B cell (primary cell): ENCODE measurements around the gene FURIN. TPM values are rescaled to one million over a fixed set of nuclear protein-coding genes. Genes with fewer than 3 reads are reported as not detected.

ENCODE experiments used
- ATAC-seq: fragments of 200-7000 bp; cut with Tn5 transposase; one replicate; pipeline ENCODE4 v1.10.0; 2021; ENCODE audit warnings: low read depth, mild to moderate bottlenecking, moderate number of reproducible peaks, moderate library complexity
- CTCF ChIA-PET: fragments of 350-600 bp; sonication (Branson Sonifier 250); formaldehyde crosslinking; loops from one replicate; lab custom pipeline; 2021; ENCODE audit warnings: antibody characterized with exemption, inconsistent platforms; lab: Charles Lee
- POLR2A ChIA-PET: fragments of 350-600 bp; sonication (Branson Sonifier 250); formaldehyde crosslinking; loops from one replicate; lab custom pipeline; 2021; ENCODE audit warnings: antibody characterized with exemption; lab: Charles Lee
- DNase-seq: peaks from one replicate; pipeline ENCODE4 v3.0.0; 2013
- H2AFZ ChIP-seq: 2 replicates; pipeline ENCODE4 v1.6.1; 2012; ENCODE audit warnings: mild to moderate bottlenecking, low read depth, low read length; ENCODE audit not compliant: insufficient read depth, poor library complexity, severe bottlenecking
- H3K27ac ChIP-seq, 2 donors: 1 replicate in 1 of 2; 2 replicates in 1 of 2; pipeline ENCODE4 v1.5.1; 2012 to 2013; ENCODE audit warnings: low read length in 2 of 2, mild to moderate bottlenecking in 2 of 2, moderate library complexity in 1 of 2
- H3K27me3 ChIP-seq, 4 experiments: fragments of 200-600 bp in 1 of 4; sonication (generic) in 1 of 4; replicated peaks in 1 of 4; 1 replicate in 2 of 4; 2 replicates in 2 of 4; pipeline versions ENCODE4 v1.6.1 to v1.7.0; 2013 to 2016; ENCODE audit warnings: low read length in 3 of 4, mild to moderate bottlenecking in 2 of 4, mixed read lengths in 1 of 4, moderate library complexity in 1 of 4; ENCODE audit not compliant: insufficient read depth in 4 of 4, control insufficient read depth in 3 of 4; ENCODE audit errors: control extremely low read depth in 1 of 4
- H3K36me3 ChIP-seq, 2 experiments: replicated peaks in 1 of 2; 1 replicate in 1 of 2; 2 replicates in 1 of 2; pipeline versions ENCODE4 v1.6.1 to v1.7.1; 2013; ENCODE audit warnings: low read length in 1 of 2; ENCODE audit not compliant: insufficient read depth in 2 of 2, control insufficient read depth in 1 of 2; ENCODE audit errors: control extremely low read depth in 1 of 2, extremely low read depth in 1 of 2
- H3K4me1 ChIP-seq, 2 donors: fragments of 200-600 bp in 1 of 2; sonication (generic) in 1 of 2; 1 replicate in 1 of 2; 2 replicates in 1 of 2; pipeline versions ENCODE4 v1.5.1 to v1.6.1; 2013 to 2017; ENCODE audit warnings: low read length in 2 of 2; ENCODE audit not compliant: control insufficient read depth in 2 of 2, insufficient read depth in 2 of 2
- H3K4me2 ChIP-seq: replicated peaks from 2 replicates; pipeline ENCODE3; 2012; ENCODE audit warnings: mild to moderate bottlenecking, low read depth, low read length; ENCODE audit not compliant: poor library complexity, severe bottlenecking
- H3K4me3 ChIP-seq, 5 experiments: fragments of 200-600 bp in 1 of 5; sonication (generic) in 1 of 5; 1 replicate in 3 of 5; 2 replicates in 2 of 5; pipeline versions ENCODE4 v1.5.1 to v1.7.0; 2011 to 2016; ENCODE audit warnings: low read length in 4 of 5, mild to moderate bottlenecking in 4 of 5, low read depth in 2 of 5, control low read depth in 1 of 5, moderate library complexity in 1 of 5; ENCODE audit not compliant: insufficient read depth in 1 of 5; ENCODE audit errors: control extremely low read depth in 1 of 5, extremely low read depth in 1 of 5
- H3K79me2 ChIP-seq: fragments of 200-600 bp; sonication (generic); one replicate; pipeline ENCODE4 v1.6.0; 2016; ENCODE audit warnings: low read length; ENCODE audit not compliant: control insufficient read depth, insufficient read depth
- H3K9ac ChIP-seq: fragments of 200-600 bp; sonication (generic); 2 replicates; pipeline ENCODE4 v1.6.1; 2017; ENCODE audit warnings: mild to moderate bottlenecking, low read length, moderate library complexity
- H3K9me3 ChIP-seq, 3 donors: one replicate each; pipeline versions ENCODE4 v1.6.1 to v1.7.1; 2013; ENCODE audit warnings: low read length in 2 of 3; ENCODE audit not compliant: control insufficient read depth in 2 of 3, insufficient read depth in 1 of 3; ENCODE audit errors: control extremely low read depth in 1 of 3
- H4K20me1 ChIP-seq: 2 replicates; pipeline ENCODE4 v1.6.0; 2012; ENCODE audit warnings: mild to moderate bottlenecking, low read length; ENCODE audit not compliant: insufficient read depth, control insufficient read depth, poor library complexity, severe bottlenecking
- H3K27ac Mint-ChIP-seq: one replicate; pipeline ENCODE4 v1.8.0; 2021; ENCODE audit warnings: mixed read lengths
- H3K27me3 Mint-ChIP-seq: one replicate; pipeline ENCODE4 v1.8.0; 2021; ENCODE audit warnings: mixed read lengths
- H3K4me1 Mint-ChIP-seq: one replicate; pipeline ENCODE4 v1.8.0; 2021; ENCODE audit warnings: mixed read lengths
- H3K4me3 Mint-ChIP-seq: one replicate; pipeline ENCODE4 v1.8.0; 2021; ENCODE audit warnings: mixed read lengths
- H3K9me3 Mint-ChIP-seq: one replicate; pipeline ENCODE4 v1.8.0; 2022; ENCODE audit warnings: mixed read lengths; ENCODE audit not compliant: insufficient read depth
- EZH2 ChIP-seq: IDR thresholded peaks from 2 replicates; pipeline ENCODE4 v1.6.1; 2012; ENCODE audit warnings: borderline replicate concordance, low read depth, mild to moderate bottlenecking, moderate library complexity, low read length; ENCODE audit not compliant: insufficient read depth, poor library complexity, severe bottlenecking
- WGBS: methylation state at CpG from one replicate; pipeline ENCODE4 v1.1.5; 2013; ENCODE audit warnings: missing lambda C conversion rate; ENCODE audit not compliant: insufficient coverage; 5-methylcytosine and 5-hydroxymethylcytosine counted together
- intact Hi-C: fragments of 100-400 bp; cut with micrococcal nuclease; formaldehyde crosslinking; loops from one replicate; pipeline ENCODE4 v1.10.0; 2022
- polyA plus RNA-seq: library from polyadenylated mRNA; depleted of rRNA; stranded (reverse); fragments of >200 nt; gene quantifications from 2 replicates; pipeline ENCODE4 v1.2.3, GENCODE V29; 2012
- total RNA-seq, 2 donors: library from RNA; stranded (reverse); fragments of 120-200 nt in 1 of 2; gene quantifications; 1 replicate in 1 of 2; 2 replicates in 1 of 2; pipeline versions ENCODE4 v1.2.3 to v1.2.4, GENCODE V29; 2013 to 2022
- TF ChIP-seq, protein P1 (sequence below): fragments of 200-600 bp; IDR thresholded peaks from one replicate; pipeline ENCODE4 v1.8.0; 2022; ENCODE audit warnings: antibody characterized with exemption, mild to moderate bottlenecking

Gene FURIN
- total and polyA plus RNA-seq, 2 donors (not counting 1 experiment from before 2014, with no cell fraction given) = 31.6 to 66.7 TPM

DNA sequence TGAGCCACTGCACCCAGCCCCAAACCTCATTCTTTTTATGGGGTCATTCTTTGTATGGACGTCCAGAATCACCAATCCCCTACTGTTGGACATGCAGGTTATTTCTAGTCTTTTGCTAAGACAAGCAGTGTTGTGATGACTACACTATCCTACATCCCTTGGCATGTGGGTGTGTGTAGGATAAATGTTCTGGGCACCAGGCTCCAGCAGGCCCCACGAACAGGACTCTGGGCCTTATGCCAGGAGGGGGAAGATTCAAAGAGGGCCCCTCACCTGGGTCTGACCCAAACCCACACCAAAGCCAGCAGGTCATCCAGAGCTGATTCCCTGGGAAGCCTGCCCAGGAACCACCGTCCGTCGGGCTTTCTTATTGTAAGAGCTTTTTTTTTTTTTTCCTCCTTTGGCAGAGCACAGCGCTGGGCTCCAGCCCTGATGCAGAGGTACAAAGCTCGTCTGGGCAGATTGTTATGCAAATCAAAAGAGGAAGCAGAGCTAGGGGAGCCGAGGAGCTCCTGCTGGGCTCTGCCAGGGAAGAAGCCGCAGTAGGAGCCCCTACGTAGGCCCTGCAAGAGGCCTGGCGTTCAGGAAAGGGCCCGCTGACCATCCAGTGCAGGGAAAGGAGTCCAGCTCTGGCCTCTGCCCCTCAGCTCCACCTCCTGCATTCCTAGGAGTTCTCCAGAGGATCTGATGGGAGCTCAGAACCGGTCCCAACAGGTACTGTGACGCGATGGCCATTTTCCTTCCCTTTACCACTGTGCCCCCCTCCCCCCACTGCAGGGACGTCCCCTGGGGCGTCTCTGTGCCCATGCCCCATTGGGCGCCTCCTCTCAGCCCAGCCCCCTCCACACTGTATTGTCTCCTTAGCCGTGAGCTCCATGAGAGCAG, 29.0 kb upstream of the FURIN start:
- H3K27ac ChIP-seq = peak overlapping the region in 1 of 2 donors; percentile 67
- H4K20me1 ChIP-seq = no peaks in the 10 kb centered on the region
- Mint-ChIP-seq H3K9me3 (no peaks in the 10 kb centered on the region), H3K27me3 (no peaks in the 10 kb centered on the region), H3K4me1 (peaks cover 38% of the 10 kb centered on the region), H3K4me3 (peak overlapping the region; percentile 66), H3K27ac (peak overlapping the region; percentile 61)
- no peaks in the 10 kb centered on the region for H3K36me3 ChIP-seq
- no peaks in the 10 kb centered on the region for H3K9me3 ChIP-seq
- H3K27me3 ChIP-seq = no peaks in the 10 kb centered on the region
- H3K4me3 ChIP-seq = peak overlapping the region in 3 of 5 experiments; percentile 52 to 74 (median 63)
- H2AFZ ChIP-seq = peak overlapping the region; percentile 71
- H3K9ac ChIP-seq = peak overlapping the region; percentile 61
- intact Hi-C loops = loop anchor here (2.0 to 5.0 kb wide), 3 partner anchors 21 to 48 kb away; no protein-coding TSS in a partner anchor
- H3K4me2 ChIP-seq = peak overlapping the region; percentile 87
- peak; percentile 54 for ATAC-seq
- H3K4me1 ChIP-seq = peaks cover 33 to 46% of the 10 kb centered on the region in 2 donors
- 18% methylated on average over 18 of the region's 19 CpGs for WGBS
- peaks cover 8% of the 10 kb centered on the region for H3K79me2 ChIP-seq
- POLR2A ChIA-PET = interaction anchor here (0.7 to 2.4 kb wide), 8 partner anchors 11 to 95 kb away, joined by 3 to 28 read pairs (median 4); partner anchors contain the start of genes FES and UNC45A
- no peak for TF ChIP-seq EZH2
- TF ChIP-seq, protein P1, sequence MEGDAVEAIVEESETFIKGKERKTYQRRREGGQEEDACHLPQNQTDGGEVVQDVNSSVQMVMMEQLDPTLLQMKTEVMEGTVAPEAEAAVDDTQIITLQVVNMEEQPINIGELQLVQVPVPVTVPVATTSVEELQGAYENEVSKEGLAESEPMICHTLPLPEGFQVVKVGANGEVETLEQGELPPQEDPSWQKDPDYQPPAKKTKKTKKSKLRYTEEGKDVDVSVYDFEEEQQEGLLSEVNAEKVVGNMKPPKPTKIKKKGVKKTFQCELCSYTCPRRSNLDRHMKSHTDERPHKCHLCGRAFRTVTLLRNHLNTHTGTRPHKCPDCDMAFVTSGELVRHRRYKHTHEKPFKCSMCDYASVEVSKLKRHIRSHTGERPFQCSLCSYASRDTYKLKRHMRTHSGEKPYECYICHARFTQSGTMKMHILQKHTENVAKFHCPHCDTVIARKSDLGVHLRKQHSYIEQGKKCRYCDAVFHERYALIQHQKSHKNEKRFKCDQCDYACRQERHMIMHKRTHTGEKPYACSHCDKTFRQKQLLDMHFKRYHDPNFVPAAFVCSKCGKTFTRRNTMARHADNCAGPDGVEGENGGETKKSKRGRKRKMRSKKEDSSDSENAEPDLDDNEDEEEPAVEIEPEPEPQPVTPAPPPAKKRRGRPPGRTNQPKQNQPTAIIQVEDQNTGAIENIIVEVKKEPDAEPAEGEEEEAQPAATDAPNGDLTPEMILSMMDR = no peak
- peak; percentile 74 for DNase-seq
- CTCF ChIA-PET = interaction anchor here (0.7 to 3.3 kb wide), 6 partner anchors 11 to 192 kb away, joined by 3 to 28 read pairs (median 6); partner anchors contain the start of gene FES
